22Rv1 (cell line): ENCODE measurements around the gene RERE.

Experiments
- CTCF ChIP-seq: fragments of 450-650 bp; IDR thresholded peaks from 2 replicates; pipeline ENCODE4 v1.5.1; 2017; ENCODE audit warnings: mild to moderate bottlenecking
- ZFX ChIP-seq: fragments of 450-650 bp; IDR thresholded peaks from 2 replicates; pipeline ENCODE4 v1.6.1; 2017; ENCODE audit warnings: antibody characterized with exemption, borderline replicate concordance

GRCh38 chr1:8456308-8456912, 361.0 kb downstream of the RERE start:
- TF ChIP-seq CTCF (no peak), ZFX (no peak)
